Ishikawa (cell line): ENCODE results near the gene TOMM7.

Experiments used
- CEBPB ChIP-seq: IDR thresholded peaks from 2 replicates; pipeline ENCODE4 v1.6.1; 2012
- CREB1 ChIP-seq: IDR thresholded peaks from 2 replicates; pipeline ENCODE4 v1.6.1; 2012; ENCODE audit warnings: low read depth
- EGR1 ChIP-seq: IDR thresholded peaks from 2 replicates; pipeline ENCODE4 v1.6.1; 2012
- EP300 ChIP-seq: IDR thresholded peaks from 2 replicates; pipeline ENCODE4 v1.6.1; 2012; ENCODE audit warnings: borderline replicate concordance
- FOXM1 ChIP-seq: IDR thresholded peaks from 2 replicates; pipeline ENCODE4 v1.6.1; 2012; ENCODE audit warnings: low read depth, borderline replicate concordance
- MAX ChIP-seq: IDR thresholded peaks from 2 replicates; pipeline ENCODE4 v1.6.1; 2012
- NFIC ChIP-seq: IDR thresholded peaks from 2 replicates; pipeline ENCODE4 v1.6.1; 2012
- RAD21 ChIP-seq: IDR thresholded peaks from 2 replicates; pipeline ENCODE4 v1.6.1; 2012; ENCODE audit warnings: low read depth
- REST ChIP-seq: IDR thresholded peaks from 2 replicates; pipeline ENCODE4 v1.6.1; 2012; ENCODE audit warnings: low read depth, mild to moderate bottlenecking
- TAF1 ChIP-seq: IDR thresholded peaks from 2 replicates; pipeline ENCODE4 v1.6.1; 2012; ENCODE audit warnings: low read depth, mild to moderate bottlenecking
- TCF12 ChIP-seq: IDR thresholded peaks from 2 replicates; pipeline ENCODE4 v1.6.1; 2012; ENCODE audit warnings: low read depth
- TEAD4 ChIP-seq: IDR thresholded peaks from 2 replicates; pipeline ENCODE4 v1.6.1; 2012
- USF1 ChIP-seq: IDR thresholded peaks from 2 replicates; pipeline ENCODE4 v1.6.1; 2012
- YY1 ChIP-seq: IDR thresholded peaks from 2 replicates; pipeline ENCODE4 v1.6.1; 2012; ENCODE audit warnings: low read depth
- ZBTB7A ChIP-seq: IDR thresholded peaks from 2 replicates; pipeline ENCODE4 v1.6.1; 2012; ENCODE audit warnings: low read depth

The TOMM7 gene

GRCh38 chr7:22821702-22822485 lies 755 bp downstream of the TOMM7 start:
- TF ChIP-seq REST (no peak), EGR1 (no peak)

GRCh38 chr7:22819476-22819875 lies 3.2 kb downstream of the TOMM7 start:
- TF ChIP-seq TCF12: no peak
- TF ChIP-seq NFIC: no peak
- TF ChIP-seq TEAD4: no peak
- no peak for TF ChIP-seq REST
- no peak for TF ChIP-seq EP300
- TF ChIP-seq ZBTB7A: no peak
- TF ChIP-seq CREB1: no peak
- no peak for TF ChIP-seq MAX
- no peak for TF ChIP-seq FOXM1
- no peak for TF ChIP-seq TAF1
- TF ChIP-seq EGR1: no peak
- no peak for TF ChIP-seq CEBPB
- TF ChIP-seq YY1: no peak
- TF ChIP-seq RAD21: no peak
- TF ChIP-seq USF1: no peak

GRCh38 chr7:22814261-22815208 lies 8.1 kb downstream of the TOMM7 start:
- TF ChIP-seq EP300: no peak
- TF ChIP-seq USF1: no peak
- TF ChIP-seq RAD21: no peak
- TF ChIP-seq REST: no peak
- TF ChIP-seq YY1: no peak
- no peak for TF ChIP-seq CEBPB
- TF ChIP-seq TCF12: no peak
- TF ChIP-seq NFIC: no peak
- TF ChIP-seq EGR1: no peak

- TF ChIP-seq EGR1 (no peak), EP300 (no peak), RAD21 (no peak), CREB1 (no peak), TEAD4 (no peak), REST (no peak), YY1 (no peak), TAF1 (no peak), MAX (no peak), ZBTB7A (no peak), TCF12 (no peak), CEBPB (no peak), USF1 (no peak), FOXM1 (no peak), NFIC (no peak)
Measured at GRCh38 chr7:22812353-22812752, 10.3 kb downstream of the TOMM7 start.
